OCI-LY7 (cell line): ENCODE data around the gene SOX5. TPM values are rescaled to one million over a fixed set of nuclear protein-coding genes. Genes with fewer than 3 reads are reported as not detected.

Source experiments
- BruUV-seq: library from RNA; stranded (reverse); fragments of 400-500 nt; replicated peaks from 2 replicates; lab custom pipeline; 2021; lab: Mats Ljungman, UMichigan
- CTCF ChIA-PET: fragments of 300-600 bp; sonication (Branson Sonifier 250); formaldehyde crosslinking; loops from one replicate; lab custom pipeline; 2022; ENCODE audit warnings: antibody characterized with exemption; ENCODE audit not compliant: unreplicated experiment; lab: Charles Lee
- POLR2A ChIA-PET: fragments of 300-600 bp; sonication (Branson Sonifier 250); formaldehyde crosslinking; loops from one replicate; lab custom pipeline; 2022; ENCODE audit warnings: antibody characterized with exemption; lab: Charles Lee
- DNase-seq: peaks from one replicate; pipeline ENCODE4 v3.0.0-alpha.2; 2015; ENCODE audit warnings: low spot score
- H2AFZ ChIP-seq: fragments of 200-600 bp; sonication (generic), shearing (Covaris generic); 2 replicates; pipeline ENCODE4 v1.6.1; 2014; ENCODE audit warnings: mild to moderate bottlenecking, antibody characterized with exemption, low read length, moderate library complexity
- H3K27ac ChIP-seq: fragments of 200-600 bp; sonication (generic); 2 replicates; pipeline ENCODE4 v1.5.1; 2014; ENCODE audit warnings: mixed run types, low read depth, mild to moderate bottlenecking, moderate library complexity, low read length, inconsistent platforms; ENCODE audit not compliant: poor library complexity, severe bottlenecking
- H3K36me3 ChIP-seq: fragments of 200-600 bp; sonication (generic); 2 replicates; pipeline ENCODE4 v1.6.1; 2014; ENCODE audit warnings: mild to moderate bottlenecking, antibody characterized with exemption, low read length, moderate library complexity, mixed read lengths; ENCODE audit not compliant: insufficient read depth
- H3K4me1 ChIP-seq: fragments of 200-600 bp; sonication (generic); 2 replicates; pipeline ENCODE4 v1.5.1; 2014; ENCODE audit warnings: mild to moderate bottlenecking, low read length; ENCODE audit not compliant: insufficient read depth, poor library complexity, severe bottlenecking
- H3K4me2 ChIP-seq: fragments of 200-600 bp; sonication (generic); 2 replicates; pipeline ENCODE4 v1.6.1; 2014; ENCODE audit warnings: mild to moderate bottlenecking, low read length
- H3K4me3 ChIP-seq: fragments of 200-600 bp; sonication (generic); 2 replicates; pipeline ENCODE4 v1.5.1; 2014; ENCODE audit warnings: mild to moderate bottlenecking, low read depth, low read length; ENCODE audit not compliant: poor library complexity, severe bottlenecking
- H3K79me2 ChIP-seq: fragments of 200-600 bp; sonication (generic); 2 replicates; pipeline ENCODE4 v1.6.1; 2016; ENCODE audit warnings: low read depth, mild to moderate bottlenecking, low read length, moderate library complexity, mixed read lengths; ENCODE audit not compliant: insufficient read depth
- H3K9me2 ChIP-seq: fragments of 200-600 bp; sonication (generic); 2 replicates; pipeline ENCODE4 v1.6.1; 2016; ENCODE audit warnings: mild to moderate bottlenecking, low read length, mixed read lengths; ENCODE audit not compliant: insufficient read depth
- H3K9me3 ChIP-seq: fragments of 200-600 bp; sonication (generic); 2 replicates; pipeline ENCODE4 v1.6.1; 2014; ENCODE audit warnings: mild to moderate bottlenecking, mixed run types, low read length, mixed read lengths
- H4K20me1 ChIP-seq: fragments of 200-600 bp; sonication (generic); 2 replicates; pipeline ENCODE4 v1.6.1; 2014; ENCODE audit warnings: mild to moderate bottlenecking, antibody characterized with exemption, low read length, moderate library complexity, mixed read lengths; ENCODE audit not compliant: insufficient read depth
- CTCF ChIP-seq: fragments of 200-600 bp; sonication (generic); conservative IDR thresholded peaks from 2 replicates; pipeline ENCODE4 v1.5.1; 2014; ENCODE audit warnings: mild to moderate bottlenecking, antibody characterized with exemption, low read length, moderate library complexity, mixed read lengths
- EZH2phosphoT487 ChIP-seq: fragments of 200-600 bp; sonication (generic); IDR thresholded peaks from 2 replicates; pipeline ENCODE4 v1.6.1; 2018; ENCODE audit warnings: low read depth, borderline replicate concordance, mild to moderate bottlenecking, mixed run types, antibody characterized with exemption, low read length, moderate library complexity, mixed read lengths
- intact Hi-C: fragments of 100-400 bp; cut with micrococcal nuclease; formaldehyde crosslinking; loops from one replicate; pipeline ENCODE4 v1.10.0; 2022; ENCODE audit not compliant: unreplicated experiment
- total RNA-seq, 2 experiments: library from RNA; depleted of rRNA in 1 of 2; stranded (reverse); fragments of >200 nt in 1 of 2; shearing (Covaris generic) in 1 of 2; gene quantifications; 2 replicates each; pipeline ENCODE4 v1.2.3, GENCODE V29; 2014 to 2022

Gene SOX5
- total RNA-seq, 2 experiments from 2014 or later = 0.16 TPM; not detected in 1

GRCh38 chr12:23655884-23656283 lies 293.6 kb downstream of the SOX5 start:
- no peak for DNase-seq
- H3K9me2 ChIP-seq = no peaks in the 10 kb centered on the region
- no peaks in the 10 kb centered on the region for H4K20me1 ChIP-seq
- H3K4me1 ChIP-seq = no peaks in the 10 kb centered on the region
- intact Hi-C loops = no loop called here
- H3K36me3 ChIP-seq = no peaks in the 10 kb centered on the region
- H2AFZ ChIP-seq = no peak overlapping the region
- no peak overlapping the region for H3K27ac ChIP-seq
- BruUV-seq = no TSS peak
- no peaks in the 10 kb centered on the region for H3K79me2 ChIP-seq
- no peaks in the 10 kb centered on the region for H3K9me3 ChIP-seq
- ChIA-PET CTCF (no interaction called here), POLR2A (no interaction called here)
- H3K4me2 ChIP-seq = no peak overlapping the region
- TF ChIP-seq CTCF (no peak), EZH2phosphoT487 (no peak)
- no peak overlapping the region for H3K4me3 ChIP-seq

GRCh38 chr12:23655112-23655511 lies 294.4 kb downstream of the SOX5 start:
- TF ChIP-seq EZH2phosphoT487 = no peak

GRCh38 chr12:23648546-23648945 lies 300.9 kb downstream of the SOX5 start:
- H3K9me2 ChIP-seq = no peaks in the 10 kb centered on the region
- TF ChIP-seq CTCF (no peak), EZH2phosphoT487 (no peak)
- H3K27ac ChIP-seq = no peak overlapping the region
- H2AFZ ChIP-seq = no peak overlapping the region
- H3K4me3 ChIP-seq = no peak overlapping the region
- no peaks in the 10 kb centered on the region for H3K4me1 ChIP-seq
- H3K36me3 ChIP-seq = no peaks in the 10 kb centered on the region
- H4K20me1 ChIP-seq = no peaks in the 10 kb centered on the region
- CTCF ChIA-PET = no interaction called here
- no peak overlapping the region for H3K4me2 ChIP-seq
- DNase-seq = no peak
- BruUV-seq = no TSS peak
- no peaks in the 10 kb centered on the region for H3K79me2 ChIP-seq
- POLR2A ChIA-PET = interaction anchor here (1.2 to 3.1 kb wide), 3 partner anchors 10 to 18 kb away, joined by 3 to 11 read pairs (median 10); no protein-coding TSS in a partner anchor
- intact Hi-C loops = no loop called here
- H3K9me3 ChIP-seq = no peaks in the 10 kb centered on the region

More at GRCh38 chr12:23655112-23655511, 294.4 kb downstream of the SOX5 start:
- Histone ChIP-seq H3K4me1 (no peaks in the 10 kb centered on the region), H3K4me2 (no peak overlapping the region), H3K36me3 (no peaks in the 10 kb centered on the region), H2AFZ (no peak overlapping the region), H4K20me1 (no peaks in the 10 kb centered on the region), H3K79me2 (no peaks in the 10 kb centered on the region), H3K4me3 (no peak overlapping the region), H3K9me2 (no peaks in the 10 kb centered on the region), H3K27ac (no peak overlapping the region), H3K9me3 (no peaks in the 10 kb centered on the region)
- intact Hi-C loops = no loop called here
- POLR2A ChIA-PET = interaction anchor here (0.5 to 1.1 kb wide), 2 partner anchors 16 to 282 kb away, joined by 3 read pairs; no protein-coding TSS in a partner anchor
- no peak for DNase-seq
- CTCF ChIA-PET = no interaction called here
- BruUV-seq = no TSS peak
